ENCODE measurements around the gene MTERF2.

GRCh38 chr12:106975098-106975497 is 11.8 kb downstream of the MTERF2 start:
- TF ChIP-seq EZH2 (IDR thresholded peaks at IDR 0.05; ENCODE audit: borderline replicate concordance, low read length) (no peak), CTCF (IDR thresholded peaks at IDR 0.05; ENCODE audit: low read length) (no peak)
